Mononuclear cell (primary cell): Measurements from ENCODE around the gene TBX2. TPM values are rescaled to one million over a fixed set of nuclear protein-coding genes. Genes with fewer than 3 reads are reported as not detected.
"Not testable (repeated sequence)": the region's sequence is repeated elsewhere in the genome, so short reads cannot be mapped to it uniquely, and the experiment has no call there.

ENCODE experiments used
- H3K27me3 ChIP-seq: 2 replicates; pipeline ENCODE4 v1.6.0; 2011; ENCODE audit warnings: low read length, control low read depth; ENCODE audit not compliant: insufficient read depth
- H3K4me1 ChIP-seq: 2 replicates; pipeline ENCODE4 v1.5.1; 2011; ENCODE audit warnings: mild to moderate bottlenecking, low read length, control low read depth; ENCODE audit not compliant: insufficient read depth
- H3K4me3 ChIP-seq: 2 replicates; pipeline ENCODE4 v1.5.1; 2011; ENCODE audit warnings: mild to moderate bottlenecking, low read length, moderate library complexity
- H3K9me3 ChIP-seq: 2 replicates; pipeline ENCODE4 v1.5.1; 2011; ENCODE audit warnings: low read depth, mild to moderate bottlenecking, control low read depth, low read length
- total RNA-seq: library from RNA; depleted of rRNA; stranded (reverse); fragments of >200 nt; gene quantifications from one replicate; pipeline ENCODE4 v1.2.3, GENCODE V29; 2012

Gene TBX2
- total RNA-seq, 1 donor: 0.10 TPM

GRCh38 chr17:61440697-61441096 lies 41.1 kb downstream of the TBX2 start:
- Histone ChIP-seq H3K9me3 (peaks cover 26% of the 10 kb centered on the region), H3K4me1 (no peaks in the 10 kb centered on the region), H3K4me3 (no peak overlapping the region), H3K27me3 (peaks cover 33% of the 10 kb centered on the region)

GRCh38 chr17:61441507-61441906 lies 41.9 kb downstream of the TBX2 start:
- peaks cover 18% of the 10 kb centered on the region for H3K9me3 ChIP-seq
- not testable (repeated sequence) for H3K4me3 ChIP-seq, H3K4me1 ChIP-seq
- peaks cover 30% of the 10 kb centered on the region for H3K27me3 ChIP-seq

GRCh38 chr17:61442136-61442775 lies 42.6 kb downstream of the TBX2 start:
- Histone ChIP-seq H3K9me3 (peaks cover 10% of the 10 kb centered on the region), H3K4me3 (no peak overlapping the region), H3K4me1 (no peaks in the 10 kb centered on the region), H3K27me3 (peaks cover 30% of the 10 kb centered on the region)

GRCh38 chr17:61442878-61443474 lies 43.3 kb downstream of the TBX2 start:
- peaks cover 31% of the 10 kb centered on the region for H3K27me3 ChIP-seq
- no peak overlapping the region for H3K4me3 ChIP-seq
- H3K4me1 ChIP-seq: no peaks in the 10 kb centered on the region
- peaks cover 3% of the 10 kb centered on the region for H3K9me3 ChIP-seq

GRCh38 chr17:61443475-61443882 lies 43.8 kb downstream of the TBX2 start:
- Histone ChIP-seq H3K4me3 (no peak overlapping the region), H3K27me3 (peaks cover 33% of the 10 kb centered on the region), H3K9me3 (no peaks in the 10 kb centered on the region), H3K4me1 (no peaks in the 10 kb centered on the region)

- Histone ChIP-seq H3K9me3 (no peaks in the 10 kb centered on the region), H3K27me3 (peaks cover 36% of the 10 kb centered on the region), H3K4me3 (no peak overlapping the region), H3K4me1 (no peaks in the 10 kb centered on the region)
Observed at GRCh38 chr17:61444075-61444474, 44.4 kb downstream of the TBX2 start.

GRCh38 chr17:61444831-61445230 lies 45.2 kb downstream of the TBX2 start:
- H3K27me3 ChIP-seq: peaks cover 43% of the 10 kb centered on the region

GRCh38 chr17:61447358-61447757 lies 47.7 kb downstream of the TBX2 start:
- no peaks in the 10 kb centered on the region for H3K9me3 ChIP-seq
- no peak overlapping the region for H3K4me3 ChIP-seq
- H3K27me3 ChIP-seq: peaks cover 58% of the 10 kb centered on the region
- peaks cover 9% of the 10 kb centered on the region for H3K4me1 ChIP-seq

More at GRCh38 chr17:61444831-61445230, 45.2 kb downstream of the TBX2 start:
- no peaks in the 10 kb centered on the region for H3K4me1 ChIP-seq
- H3K9me3 ChIP-seq: no peaks in the 10 kb centered on the region
- H3K4me3 ChIP-seq: no peak overlapping the region

- peaks cover 13% of the 10 kb centered on the region for H3K4me1 ChIP-seq
- no peak overlapping the region for H3K4me3 ChIP-seq
- H3K9me3 ChIP-seq: no peaks in the 10 kb centered on the region
- H3K27me3 ChIP-seq: peaks cover 65% of the 10 kb centered on the region
Observed at GRCh38 chr17:61448042-61448441, 48.4 kb downstream of the TBX2 start.

GRCh38 chr17:61449140-61449539 lies 49.5 kb downstream of the TBX2 start:
- not testable (repeated sequence) for H3K9me3 ChIP-seq, H3K4me3 ChIP-seq
- peaks cover 74% of the 10 kb centered on the region for H3K27me3 ChIP-seq
- peaks cover 14% of the 10 kb centered on the region for H3K4me1 ChIP-seq

- H3K4me1 ChIP-seq: peaks cover 22% of the 10 kb centered on the region
- H3K27me3 ChIP-seq: peaks cover 82% of the 10 kb centered on the region
- H3K9me3 ChIP-seq: no peaks in the 10 kb centered on the region
- H3K4me3 ChIP-seq: no peak overlapping the region
Observed at GRCh38 chr17:61449707-61450640, 50.3 kb downstream of the TBX2 start.

GRCh38 chr17:61450641-61451537 lies 51.2 kb downstream of the TBX2 start:
- Histone ChIP-seq H3K27me3 (peaks cover 90% of the 10 kb centered on the region), H3K4me1 (peaks cover 25% of the 10 kb centered on the region), H3K9me3 (no peaks in the 10 kb centered on the region), H3K4me3 (no peak overlapping the region)

GRCh38 chr17:61451538-61452300 lies 52.1 kb downstream of the TBX2 start:
- Histone ChIP-seq H3K27me3 (peaks cover 94% of the 10 kb centered on the region), H3K4me1 (peaks cover 27% of the 10 kb centered on the region), H3K9me3 (no peaks in the 10 kb centered on the region), H3K4me3 (no peak overlapping the region)
